Choroid plexus epithelial cell (primary cell): Measurements from ENCODE around the gene PTPN2.
A peak's percentile ranks its signal among the peaks of the same experiment; 100 is the strongest.

Source experiments
- DNase-seq: peaks from one replicate; pipeline ENCODE4 v3.0.0-alpha.2; 2010; ENCODE audit warnings: low read depth
- H3K4me3 ChIP-seq: 2 replicates; pipeline ENCODE4 v1.5.1; 2011; ENCODE audit warnings: low read depth, mild to moderate bottlenecking, control low read depth, low read length, moderate library complexity
- TF ChIP-seq, protein P1 (sequence below): conservative IDR thresholded peaks from 2 replicates; pipeline ENCODE4 v1.5.1; 2011; ENCODE audit warnings: low read depth, mild to moderate bottlenecking, control low read depth, inconsistent platforms, low read length, moderate library complexity

PTPN2 gene

GRCh38 chr18:12883684-12884405, at the start of gene PTPN2:
Gene PTPN2, minus strand, starts transcription at chr18:12884237. Its CDS starts 96 bp downstream, at chr18:12884141.
- peak; percentile 97 for DNase-seq
- TF ChIP-seq, protein P1, sequence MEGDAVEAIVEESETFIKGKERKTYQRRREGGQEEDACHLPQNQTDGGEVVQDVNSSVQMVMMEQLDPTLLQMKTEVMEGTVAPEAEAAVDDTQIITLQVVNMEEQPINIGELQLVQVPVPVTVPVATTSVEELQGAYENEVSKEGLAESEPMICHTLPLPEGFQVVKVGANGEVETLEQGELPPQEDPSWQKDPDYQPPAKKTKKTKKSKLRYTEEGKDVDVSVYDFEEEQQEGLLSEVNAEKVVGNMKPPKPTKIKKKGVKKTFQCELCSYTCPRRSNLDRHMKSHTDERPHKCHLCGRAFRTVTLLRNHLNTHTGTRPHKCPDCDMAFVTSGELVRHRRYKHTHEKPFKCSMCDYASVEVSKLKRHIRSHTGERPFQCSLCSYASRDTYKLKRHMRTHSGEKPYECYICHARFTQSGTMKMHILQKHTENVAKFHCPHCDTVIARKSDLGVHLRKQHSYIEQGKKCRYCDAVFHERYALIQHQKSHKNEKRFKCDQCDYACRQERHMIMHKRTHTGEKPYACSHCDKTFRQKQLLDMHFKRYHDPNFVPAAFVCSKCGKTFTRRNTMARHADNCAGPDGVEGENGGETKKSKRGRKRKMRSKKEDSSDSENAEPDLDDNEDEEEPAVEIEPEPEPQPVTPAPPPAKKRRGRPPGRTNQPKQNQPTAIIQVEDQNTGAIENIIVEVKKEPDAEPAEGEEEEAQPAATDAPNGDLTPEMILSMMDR: no peak
- H3K4me3 ChIP-seq: peak within 1 kb of the TSS; percentile 89

- no peak overlapping the region for H3K4me3 ChIP-seq
- TF ChIP-seq, protein P1: no peak
Observed at GRCh38 chr18:12933327-12933726, 49.3 kb upstream of the PTPN2 start.

GRCh38 chr18:12930908-12931307, 46.9 kb upstream of the PTPN2 start:
- DNase-seq: no peak
- no peak overlapping the region for H3K4me3 ChIP-seq
- TF ChIP-seq, protein P1: no peak

More at GRCh38 chr18:12933327-12933726, 49.3 kb upstream of the PTPN2 start:
- DNase-seq: no peak

GRCh38 chr18:12930376-12930775, 46.3 kb upstream of the PTPN2 start:
- no peak for DNase-seq
- TF ChIP-seq, protein P1: no peak
- H3K4me3 ChIP-seq: no peak overlapping the region

DNA sequence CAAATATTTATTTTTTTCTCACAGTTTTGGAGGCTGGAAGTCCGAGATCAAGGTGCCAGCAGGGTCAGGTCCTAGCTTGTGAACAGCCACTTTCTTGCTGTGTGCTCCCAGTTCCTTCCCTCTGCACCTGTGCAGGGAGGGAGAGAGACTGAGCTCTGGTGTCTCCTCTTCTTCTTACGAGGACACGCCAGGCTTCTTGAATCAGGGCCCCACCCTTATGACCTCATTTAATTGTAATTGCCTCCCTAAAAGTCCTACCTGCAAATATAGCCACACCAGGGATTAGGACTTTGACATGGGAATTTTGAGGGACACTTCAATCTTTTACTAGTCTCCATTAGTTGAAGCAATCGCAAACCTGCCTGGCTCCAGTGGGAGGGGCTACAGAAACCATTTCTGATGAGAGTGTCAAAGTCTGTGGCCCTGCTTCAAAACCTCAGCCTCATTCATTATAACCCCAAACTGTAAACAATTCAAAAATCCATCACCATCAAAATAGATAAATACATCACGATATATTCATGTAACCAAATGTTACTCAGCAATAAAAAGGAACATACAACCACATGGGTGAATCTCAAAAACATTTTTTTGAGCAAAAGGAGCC, 45.5 kb upstream of the PTPN2 start:
- no peak for DNase-seq
- H3K4me3 ChIP-seq: no peak overlapping the region

GRCh38 chr18:12928641-12929040, 44.6 kb upstream of the PTPN2 start:
- DNase-seq: no peak
- TF ChIP-seq, protein P1: no peak

More for the DNA sequence above, 45.5 kb upstream of the PTPN2 start:
- TF ChIP-seq, protein P1: no peak

More at GRCh38 chr18:12928641-12929040, 44.6 kb upstream of the PTPN2 start:
- H3K4me3 ChIP-seq: no peak overlapping the region
